Kidney epithelial cell (primary cell): ENCODE data around the gene P2RY13. TPM values are rescaled to one million over a fixed set of nuclear protein-coding genes. Genes with fewer than 3 reads are reported as not detected.

Experiments
- DNase-seq: peaks from one replicate; pipeline ENCODE4 v3.0.0-alpha.2; 2010; ENCODE audit warnings: low read depth
- H3K27me3 ChIP-seq: 2 replicates; pipeline ENCODE4 v1.6.0; 2011; ENCODE audit warnings: low read length; ENCODE audit not compliant: control insufficient read depth, insufficient read depth
- H3K36me3 ChIP-seq: 2 replicates; pipeline ENCODE4 v1.5.1; 2011; ENCODE audit warnings: low read length; ENCODE audit not compliant: control insufficient read depth, insufficient read depth
- H3K4me3 ChIP-seq: 2 replicates; pipeline ENCODE4 v1.5.1; 2011; ENCODE audit warnings: low read depth, mild to moderate bottlenecking, control low read depth, low read length
- total RNA-seq: library from RNA; depleted of rRNA; stranded (reverse); fragments of >200 nt; gene quantifications from 2 replicates; pipeline ENCODE4 v1.2.3, GENCODE V29; 2015
- TF ChIP-seq, protein P1 (sequence below): IDR thresholded peaks from 2 replicates; pipeline ENCODE4 v1.5.1; 2011; ENCODE audit warnings: mild to moderate bottlenecking, moderate library complexity, low read length, control low read depth, inconsistent platforms; ENCODE audit not compliant: insufficient read depth, poor library complexity, severe bottlenecking

P2RY13 gene
- total RNA-seq, 1 donor from 2014 or later = 0.13 TPM

DNA sequence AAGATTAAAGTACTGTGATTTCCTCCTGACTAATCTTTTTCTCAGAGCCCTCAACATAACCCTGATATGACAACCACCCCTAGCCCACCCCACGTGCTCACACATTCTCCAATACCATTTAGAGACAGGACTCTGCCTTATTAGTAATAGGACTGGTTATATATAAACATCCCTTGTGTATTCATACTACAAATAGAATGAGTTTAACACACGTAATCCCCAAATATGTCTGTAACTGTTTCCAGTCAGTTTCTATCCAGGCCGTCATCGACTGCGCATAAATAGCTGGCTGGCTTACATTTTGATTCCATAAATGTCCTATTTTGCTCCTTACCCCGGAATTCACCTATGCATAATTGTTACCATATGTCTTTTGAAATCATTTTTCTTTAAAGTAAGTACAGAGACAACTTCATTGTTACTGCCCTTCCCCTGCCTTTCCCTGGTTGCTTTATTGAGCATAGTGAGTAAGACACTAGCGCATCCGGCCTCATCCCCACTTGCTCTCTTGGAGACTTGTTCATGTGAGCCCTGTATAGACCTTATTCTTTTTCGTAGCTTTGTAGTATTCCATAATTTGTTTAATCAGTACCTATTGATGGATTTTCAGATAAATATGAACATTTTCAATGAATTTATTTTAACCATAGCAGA lies 47.6 kb downstream of the P2RY13 start:
- Histone ChIP-seq H3K27me3 (no peaks in the 10 kb centered on the region), H3K36me3 (no peaks in the 10 kb centered on the region), H3K4me3 (no peak overlapping the region)
- no peak for DNase-seq
- TF ChIP-seq, protein P1, sequence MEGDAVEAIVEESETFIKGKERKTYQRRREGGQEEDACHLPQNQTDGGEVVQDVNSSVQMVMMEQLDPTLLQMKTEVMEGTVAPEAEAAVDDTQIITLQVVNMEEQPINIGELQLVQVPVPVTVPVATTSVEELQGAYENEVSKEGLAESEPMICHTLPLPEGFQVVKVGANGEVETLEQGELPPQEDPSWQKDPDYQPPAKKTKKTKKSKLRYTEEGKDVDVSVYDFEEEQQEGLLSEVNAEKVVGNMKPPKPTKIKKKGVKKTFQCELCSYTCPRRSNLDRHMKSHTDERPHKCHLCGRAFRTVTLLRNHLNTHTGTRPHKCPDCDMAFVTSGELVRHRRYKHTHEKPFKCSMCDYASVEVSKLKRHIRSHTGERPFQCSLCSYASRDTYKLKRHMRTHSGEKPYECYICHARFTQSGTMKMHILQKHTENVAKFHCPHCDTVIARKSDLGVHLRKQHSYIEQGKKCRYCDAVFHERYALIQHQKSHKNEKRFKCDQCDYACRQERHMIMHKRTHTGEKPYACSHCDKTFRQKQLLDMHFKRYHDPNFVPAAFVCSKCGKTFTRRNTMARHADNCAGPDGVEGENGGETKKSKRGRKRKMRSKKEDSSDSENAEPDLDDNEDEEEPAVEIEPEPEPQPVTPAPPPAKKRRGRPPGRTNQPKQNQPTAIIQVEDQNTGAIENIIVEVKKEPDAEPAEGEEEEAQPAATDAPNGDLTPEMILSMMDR = no peak

DNA sequence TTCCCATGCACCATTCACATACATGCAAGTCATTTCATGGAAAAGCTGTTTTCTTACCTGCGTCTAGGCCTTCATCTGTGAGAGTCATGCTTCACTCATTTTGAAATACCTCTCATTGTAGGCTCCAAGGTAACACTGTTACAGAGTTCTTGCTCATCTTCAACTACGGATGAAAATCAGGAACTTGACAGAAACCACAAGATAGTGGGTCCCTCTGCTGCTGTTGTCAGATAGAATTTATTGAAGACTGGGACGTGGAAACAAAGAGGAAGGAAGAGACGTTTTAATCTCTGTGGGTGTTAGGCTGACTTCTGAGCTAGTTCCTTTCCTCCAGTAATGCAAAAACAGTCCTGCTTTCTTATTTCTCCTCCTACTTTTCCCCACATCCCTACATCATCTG lies 51.1 kb downstream of the P2RY13 start, which contains the start of gene P2RY14:
Gene P2RY14, minus strand, starts transcription at position 313 of the 400 bp plus-strand sequence. CDS start 64,226 bp downstream, outside the sequence.
- H3K4me3 ChIP-seq = no peak within 1 kb of the TSS
- no peak for DNase-seq
- H3K27me3 ChIP-seq = no peaks in the 10 kb centered on the region
- no peaks in the 10 kb centered on the region for H3K36me3 ChIP-seq
- TF ChIP-seq, protein P1 = no peak

DNA sequence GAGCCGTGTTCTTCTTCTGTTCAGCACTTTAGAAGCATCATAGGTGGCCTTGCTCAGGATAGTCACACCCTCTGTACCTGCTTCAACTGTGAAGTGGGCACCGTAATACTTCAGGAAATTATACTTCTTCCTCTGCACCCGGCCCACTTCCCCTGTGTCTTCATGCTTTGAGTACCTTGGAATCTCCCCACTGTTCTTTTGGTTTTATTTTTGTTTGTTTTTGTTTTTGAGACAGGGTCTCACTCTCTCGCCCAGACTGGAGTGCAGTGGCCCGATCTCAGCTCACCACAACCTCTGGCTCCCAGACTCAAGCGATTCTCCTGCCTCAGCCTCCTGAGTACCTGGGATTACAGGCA lies 52.7 kb downstream of the P2RY13 start:
- H3K4me3 ChIP-seq = no peak overlapping the region
- TF ChIP-seq, protein P1 = no peak
- DNase-seq = no peak
- H3K27me3 ChIP-seq = no peaks in the 10 kb centered on the region
- no peaks in the 10 kb centered on the region for H3K36me3 ChIP-seq

Other genes with a start within 250 kb of the P2RY13 start
- gene MED12L, start 243.9 kb downstream of the P2RY13 start, total RNA-seq = 1.3 and 1.8 TPM in 2 replicates
- not detected in 2 replicates for gene GPR171, start 126.3 kb downstream of the P2RY13 start, total RNA-seq
- gene P2RY14, start 51.0 kb downstream of the P2RY13 start, total RNA-seq = not detected in 2 replicates
- gene GPR87, start 12.7 kb downstream of the P2RY13 start, total RNA-seq = 16.4 and 16.7 TPM in 2 replicates
- not detected in 2 replicates for gene P2RY12, start 55.2 kb upstream of the P2RY13 start, total RNA-seq
- gene IGSF10, start 131.5 kb upstream of the P2RY13 start, total RNA-seq = under 0.01 TPM in 1 of 2 replicates, not detected in the other